ENCODE measurements around the gene CMKLR1.
A peak's percentile ranks its signal among the peaks of the same experiment; 100 is the strongest.

CMKLR1 gene, protein sequence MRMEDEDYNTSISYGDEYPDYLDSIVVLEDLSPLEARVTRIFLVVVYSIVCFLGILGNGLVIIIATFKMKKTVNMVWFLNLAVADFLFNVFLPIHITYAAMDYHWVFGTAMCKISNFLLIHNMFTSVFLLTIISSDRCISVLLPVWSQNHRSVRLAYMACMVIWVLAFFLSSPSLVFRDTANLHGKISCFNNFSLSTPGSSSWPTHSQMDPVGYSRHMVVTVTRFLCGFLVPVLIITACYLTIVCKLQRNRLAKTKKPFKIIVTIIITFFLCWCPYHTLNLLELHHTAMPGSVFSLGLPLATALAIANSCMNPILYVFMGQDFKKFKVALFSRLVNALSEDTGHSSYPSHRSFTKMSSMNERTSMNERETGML

DNA sequence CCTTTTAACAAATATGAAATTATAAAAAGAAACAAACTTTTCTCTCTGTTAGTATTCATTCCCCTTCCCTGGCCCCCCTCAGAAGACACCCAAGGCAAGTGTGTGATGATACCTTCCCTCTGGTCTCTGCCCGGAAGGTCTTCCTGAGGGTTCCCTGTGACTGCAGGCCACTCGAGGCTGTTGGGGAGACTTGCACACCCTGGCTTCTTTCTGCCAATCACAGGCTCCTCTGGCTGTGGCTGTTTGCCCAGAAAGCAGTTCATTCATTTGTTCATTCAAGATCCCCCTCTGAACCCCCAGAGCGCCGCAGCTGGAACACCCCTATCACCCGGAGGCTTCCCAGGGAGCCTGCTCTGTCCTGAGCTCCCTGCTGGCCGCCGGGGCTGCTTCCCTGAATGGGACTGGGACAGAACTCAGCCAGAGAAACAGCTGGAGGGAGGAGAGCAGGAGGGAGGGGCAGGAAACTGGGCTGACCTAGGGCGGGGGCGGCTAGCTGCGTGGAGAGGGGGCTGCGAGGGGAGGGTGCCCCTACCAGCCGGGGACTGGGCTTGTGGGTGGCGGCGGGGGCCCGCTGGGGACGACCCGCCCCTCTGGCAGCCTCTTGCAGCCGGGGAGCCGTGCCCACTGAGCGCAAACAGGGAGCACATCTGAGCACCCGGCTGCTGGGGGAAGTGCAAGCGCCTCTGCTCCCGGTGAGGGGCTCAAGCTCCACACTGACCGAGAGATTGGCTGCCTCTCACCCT is at the start of gene CMKLR1:
Gene CMKLR1, minus strand, starts transcription at position 397 of the 743 bp plus-strand sequence. CDS start 45,720 bp downstream, outside the sequence.
- H3K4me3 ChIP-seq (ENCODE audit: low read length), result no peak within 1 kb of the TSS
- no peak for DNase-seq (ENCODE audit: low read depth)
- TF ChIP-seq, protein P1, sequence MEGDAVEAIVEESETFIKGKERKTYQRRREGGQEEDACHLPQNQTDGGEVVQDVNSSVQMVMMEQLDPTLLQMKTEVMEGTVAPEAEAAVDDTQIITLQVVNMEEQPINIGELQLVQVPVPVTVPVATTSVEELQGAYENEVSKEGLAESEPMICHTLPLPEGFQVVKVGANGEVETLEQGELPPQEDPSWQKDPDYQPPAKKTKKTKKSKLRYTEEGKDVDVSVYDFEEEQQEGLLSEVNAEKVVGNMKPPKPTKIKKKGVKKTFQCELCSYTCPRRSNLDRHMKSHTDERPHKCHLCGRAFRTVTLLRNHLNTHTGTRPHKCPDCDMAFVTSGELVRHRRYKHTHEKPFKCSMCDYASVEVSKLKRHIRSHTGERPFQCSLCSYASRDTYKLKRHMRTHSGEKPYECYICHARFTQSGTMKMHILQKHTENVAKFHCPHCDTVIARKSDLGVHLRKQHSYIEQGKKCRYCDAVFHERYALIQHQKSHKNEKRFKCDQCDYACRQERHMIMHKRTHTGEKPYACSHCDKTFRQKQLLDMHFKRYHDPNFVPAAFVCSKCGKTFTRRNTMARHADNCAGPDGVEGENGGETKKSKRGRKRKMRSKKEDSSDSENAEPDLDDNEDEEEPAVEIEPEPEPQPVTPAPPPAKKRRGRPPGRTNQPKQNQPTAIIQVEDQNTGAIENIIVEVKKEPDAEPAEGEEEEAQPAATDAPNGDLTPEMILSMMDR (IDR thresholded peaks at IDR 0.05; ENCODE audit: insufficient read depth, low read depth, low read length, missing control alignments), result no peak

DNA sequence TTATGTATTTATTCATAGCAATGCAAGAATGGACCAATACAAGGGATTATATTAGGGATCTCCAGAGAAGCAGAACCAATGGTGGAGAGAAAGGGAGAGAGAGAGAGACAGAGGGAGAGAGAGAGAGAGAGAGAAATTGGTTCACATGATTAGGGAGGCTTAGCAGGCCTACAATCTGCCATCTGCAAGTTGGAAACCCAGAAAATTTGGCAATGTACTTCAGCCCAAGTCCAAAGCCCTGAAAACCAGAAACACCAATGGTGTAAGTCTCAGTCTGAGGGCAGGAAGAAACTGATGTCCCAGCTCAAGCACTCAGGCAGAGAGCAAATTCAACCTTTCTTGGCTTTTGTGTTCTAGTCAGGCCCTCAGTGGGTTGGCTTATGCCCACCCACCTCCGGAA is 48.7 kb upstream of the CMKLR1 start:
- no peak overlapping the region for H3K4me3 ChIP-seq (ENCODE audit: low read length)
- no peak for DNase-seq (ENCODE audit: low read depth)
- TF ChIP-seq, protein P1 (IDR thresholded peaks at IDR 0.05; ENCODE audit: insufficient read depth, low read depth, low read length, missing control alignments), result no peak

DNA sequence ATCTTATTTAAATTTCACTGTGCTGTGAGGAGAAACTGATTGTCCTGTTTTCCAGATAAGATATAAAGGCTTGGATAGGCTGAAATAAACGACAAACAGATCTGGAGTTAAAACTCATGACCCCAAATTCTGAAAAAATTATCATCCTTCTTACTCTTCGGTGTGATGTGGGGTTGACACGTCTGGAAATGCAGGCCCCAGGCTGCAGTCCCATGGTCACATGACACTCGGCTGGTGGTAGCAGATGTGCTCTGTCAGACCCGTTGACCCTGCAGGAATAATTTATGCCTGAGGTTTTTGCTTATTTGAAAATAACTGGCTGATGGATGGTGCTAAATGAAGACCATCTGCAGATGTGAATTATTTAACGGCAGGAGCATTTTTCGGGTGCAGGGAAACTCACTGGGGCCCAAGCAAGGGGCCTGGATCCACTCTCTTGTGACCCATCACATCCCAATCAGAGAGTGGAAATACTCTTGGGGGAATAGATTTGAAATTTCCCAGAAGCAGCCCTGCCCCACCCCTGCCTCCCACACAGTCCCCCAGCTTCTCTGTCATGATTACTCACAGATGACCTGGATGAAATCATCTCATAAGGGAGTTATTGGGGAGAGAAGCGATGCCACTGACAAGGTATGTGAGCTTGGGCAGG is 47.7 kb upstream of the CMKLR1 start:
- DNase-seq (ENCODE audit: low read depth), result no peak
- TF ChIP-seq, protein P1 (IDR thresholded peaks at IDR 0.05; ENCODE audit: insufficient read depth, low read depth, low read length, missing control alignments), result no peak
- no peak overlapping the region for H3K4me3 ChIP-seq (ENCODE audit: low read length)

DNA sequence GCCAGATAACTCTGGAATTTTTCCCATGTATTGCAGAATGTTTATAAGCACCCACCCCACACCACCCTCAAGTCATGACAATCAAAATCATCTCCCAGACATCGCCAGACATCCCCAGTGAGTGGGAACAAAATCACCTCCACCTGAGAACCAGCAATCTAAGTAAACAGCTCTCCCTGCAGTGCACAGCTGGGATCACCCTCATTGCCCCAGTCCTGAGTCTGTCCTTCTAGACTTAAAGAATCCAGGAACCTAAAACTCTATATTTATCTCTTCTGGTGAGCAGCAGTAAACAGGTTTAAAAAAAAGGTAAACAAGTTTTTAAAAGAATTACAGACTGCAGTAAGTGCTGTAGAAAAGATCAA is 43.3 kb upstream of the CMKLR1 start:
- DNase-seq (ENCODE audit: low read depth), result no peak
- no peak overlapping the region for H3K4me3 ChIP-seq (ENCODE audit: low read length)
- TF ChIP-seq, protein P1 (IDR thresholded peaks at IDR 0.05; ENCODE audit: insufficient read depth, low read depth, low read length, missing control alignments), result no peak

DNA sequence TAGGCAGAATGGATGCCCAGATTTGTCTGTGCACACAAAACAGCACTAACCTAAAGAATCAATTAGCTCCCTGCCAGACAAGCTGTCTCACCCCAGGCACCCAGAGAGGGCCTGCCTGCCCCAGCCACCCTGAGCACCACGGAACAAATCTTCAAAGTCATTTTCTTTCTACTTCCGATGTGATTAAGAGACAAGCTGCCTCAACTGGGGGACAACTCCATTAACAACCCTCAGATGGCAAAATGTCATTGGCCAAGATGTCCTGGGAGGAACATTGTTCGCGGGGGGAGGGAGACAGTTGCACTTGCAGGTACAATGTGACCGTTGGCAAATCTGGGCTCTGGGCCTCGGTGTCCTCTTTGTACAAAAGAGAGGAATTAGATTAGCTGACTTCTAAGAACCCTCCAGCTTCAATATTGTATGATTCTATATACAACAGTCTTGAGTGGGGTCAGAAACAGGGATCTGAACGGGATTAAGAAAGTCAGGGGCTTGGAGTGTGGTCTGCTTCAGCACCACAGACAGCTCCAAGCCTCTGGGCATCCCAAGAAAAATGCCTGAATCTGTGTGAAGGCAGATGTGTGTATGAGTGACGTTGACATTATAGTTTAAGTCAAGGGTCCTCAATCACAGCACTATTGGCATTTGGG is 42.8 kb upstream of the CMKLR1 start:
- DNase-seq (ENCODE audit: low read depth), result peak; percentile 6

DNA sequence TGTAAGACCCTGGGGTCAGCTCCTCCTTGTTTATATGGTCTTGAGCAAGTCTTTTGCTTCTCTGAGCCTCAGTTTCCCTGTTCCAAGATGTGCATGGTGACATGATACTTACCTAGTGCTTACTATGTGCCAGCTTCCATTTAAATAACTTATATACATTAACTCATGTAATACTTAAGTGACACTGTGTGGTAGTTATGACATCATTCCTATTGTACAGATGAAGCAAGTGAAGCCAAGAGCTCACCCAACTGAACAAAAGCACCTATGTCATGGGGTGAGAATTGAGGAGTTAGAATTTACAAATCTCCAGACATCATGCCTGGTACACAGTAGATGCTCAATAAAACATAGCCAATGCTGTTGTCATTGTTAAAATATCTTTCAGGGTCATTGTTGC is 41.3 kb upstream of the CMKLR1 start:
- no peak overlapping the region for H3K4me3 ChIP-seq (ENCODE audit: low read length)
- TF ChIP-seq, protein P1 (IDR thresholded peaks at IDR 0.05; ENCODE audit: insufficient read depth, low read depth, low read length, missing control alignments), result no peak
- DNase-seq (ENCODE audit: low read depth), result no peak

More for the DNA sequence above, 42.8 kb upstream of the CMKLR1 start:
- TF ChIP-seq, protein P1 (IDR thresholded peaks at IDR 0.05; ENCODE audit: insufficient read depth, low read depth, low read length, missing control alignments), result no peak
- H3K4me3 ChIP-seq (ENCODE audit: low read length), result no peak overlapping the region
